Aorta (tissue), 5 donors: ENCODE data around the gene LSP1. TPM values are rescaled to one million over a fixed set of nuclear protein-coding genes. Genes with fewer than 3 reads are reported as not detected.
A peak's percentile ranks its signal among the peaks of the same experiment; 100 is the strongest.

Experiments used
- ATAC-seq: fragments of 200-7000 bp; cut with Tn5 transposase; one replicate; pipeline ENCODE4 v1.9.1; 2022; ENCODE audit warnings: moderate library complexity; ENCODE audit not compliant: low FRiP score
- DNase-seq, 2 donors: peaks; one replicate each; pipeline ENCODE4 v3.0.0-alpha.2; 2020
- H3K27ac ChIP-seq, 2 donors: one replicate each; pipeline ENCODE4 v1.5.1; 2013; ENCODE audit warnings: low read length in 2 of 2, mild to moderate bottlenecking in 2 of 2, moderate library complexity in 2 of 2, control low read depth in 1 of 2, inconsistent platforms in 1 of 2, low read depth in 1 of 2
- H3K27me3 ChIP-seq, 2 donors: one replicate each; pipeline ENCODE4 v1.6.1; 2013; ENCODE audit warnings: control low read depth in 1 of 2, low read length in 1 of 2, mild to moderate bottlenecking in 1 of 2, moderate library complexity in 1 of 2; ENCODE audit not compliant: insufficient read depth in 2 of 2, control insufficient read depth in 1 of 2
- H3K36me3 ChIP-seq, 2 donors: one replicate each; pipeline ENCODE4 v1.6.1; 2013; ENCODE audit warnings: control low read depth in 1 of 2, low read length in 1 of 2, mild to moderate bottlenecking in 1 of 2; ENCODE audit not compliant: insufficient read depth in 2 of 2, control insufficient read depth in 1 of 2
- H3K4me1 ChIP-seq, 2 donors: one replicate each; pipeline ENCODE4 v1.6.1; 2013; ENCODE audit warnings: low read length in 2 of 2, control low read depth in 1 of 2, mild to moderate bottlenecking in 1 of 2, moderate library complexity in 1 of 2; ENCODE audit not compliant: insufficient read depth in 2 of 2, control insufficient read depth in 1 of 2
- H3K4me3 ChIP-seq, 2 donors: one replicate each; pipeline ENCODE4 v1.5.1; 2013; ENCODE audit warnings: low read length in 2 of 2, control low read depth in 1 of 2, mild to moderate bottlenecking in 1 of 2
- H3K9me3 ChIP-seq: one replicate; pipeline ENCODE4 v1.6.1; 2013; ENCODE audit warnings: mild to moderate bottlenecking, low read length; ENCODE audit not compliant: control insufficient read depth
- WGBS, 2 donors: extraction: QIAGEN DNeasy Blood & Tissue Kit; methylation state at CpG; one replicate each; pipeline ENCODE4 v1.1.7; 2013; 5-methylcytosine and 5-hydroxymethylcytosine counted together
- intact Hi-C, 2 donors: fragments of 100-400 bp; cut with DNase I; formaldehyde crosslinking; loops; one replicate each; pipeline versions ENCODE4 v1.14.2 to v1.15.0; 2022
- polyA plus RNA-seq, 2 donors: library from polyadenylated mRNA; stranded (reverse); fragments of 200-250 nt; gene quantifications; one replicate each; pipeline ENCODE4 v1.2.3, GENCODE V29; 2013
- total RNA-seq, 2 donors: library from RNA; stranded (reverse); fragmentation: NEBNext Ultra II Directional; extraction: Animal tissue kit (Norgen Biotek cat#: 25700); gene quantifications; one replicate each; pipeline ENCODE4 v1.2.1, GENCODE V29; 2021
- donor health status: healthy with polysubstance abuse.
- donor health status: Bipolar disorder and iron deficiency.
- donor health status: DM: no; HTN: no; CAD: no.
- donor health status: DM: no; HTN: no; CAD: no.
- donor health status: DM: yes; HTN: yes; CAD: no.

LSP1 gene
- total and polyA plus RNA-seq, 4 donors = 12.0 to 128 (median 42.8) TPM

GRCh38 chr11:1887451-1888346, 34.8 kb downstream of the LSP1 start:
- intact Hi-C loops = no loop called here
- Histone ChIP-seq H3K9me3 (no peaks in the 10 kb centered on the region), H3K4me3 (no peak overlapping the region), H3K4me1 (no peaks in the 10 kb centered on the region), H3K27me3 (no peaks in the 10 kb centered on the region), H3K36me3 (no peaks in the 10 kb centered on the region), H3K27ac (no peak overlapping the region)
- DNase-seq = peak in 1 of 2 donors; percentile 67
- 87% methylated on average over 11 of the region's 11 CpGs for WGBS, 2 donors
- no peak for ATAC-seq

DNA sequence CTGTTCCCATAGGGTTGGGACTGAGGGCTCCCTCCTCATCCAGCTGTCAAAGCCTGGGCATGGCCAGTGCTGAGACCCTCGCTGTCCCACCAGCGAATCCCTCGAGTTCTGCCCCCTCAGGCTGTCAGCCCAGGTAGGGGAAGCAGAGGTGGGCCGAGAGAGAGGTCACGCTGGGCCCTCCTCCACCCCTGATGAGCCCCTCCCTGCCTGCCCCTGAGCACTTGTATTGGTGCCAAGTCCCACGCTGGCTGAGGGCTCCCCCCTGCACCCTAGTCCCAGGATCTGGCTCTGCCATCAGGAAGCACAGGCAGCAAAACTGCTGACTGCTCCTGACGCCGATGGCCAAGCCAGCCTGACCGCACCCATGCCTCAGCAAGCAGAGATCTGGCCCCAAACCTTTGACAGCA, 35.5 kb downstream of the LSP1 start:
- no peak for ATAC-seq

DNA sequence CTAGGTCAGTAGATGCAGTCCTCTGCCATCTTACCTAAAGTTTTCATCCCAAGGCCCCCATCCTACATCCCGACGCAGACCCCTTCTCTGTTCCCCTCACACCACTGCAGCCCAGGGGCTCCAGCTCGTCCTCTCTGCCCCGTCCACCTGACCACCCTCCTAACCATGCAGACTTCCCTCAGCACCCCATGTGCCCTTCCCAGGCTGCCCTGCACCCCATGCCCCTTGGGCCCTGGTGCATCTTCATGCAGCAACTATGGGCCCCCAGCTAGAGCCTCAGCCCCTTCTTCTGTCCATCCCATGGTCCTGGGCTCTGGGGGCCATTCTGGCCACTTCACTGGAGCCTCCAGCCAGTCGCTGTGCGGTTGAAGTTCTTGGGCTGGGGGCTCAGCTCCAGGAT, 35.9 kb downstream of the LSP1 start:
- WGBS, 2 donors = 89 to 93% methylated on average over 6 of the region's 6 CpGs
- no peak overlapping the region for H3K4me3 ChIP-seq
- DNase-seq (peak in 1 of 2 donors; percentile 74), ATAC-seq (no peak)
- H3K4me1 ChIP-seq = no peaks in the 10 kb centered on the region
- H3K27me3 ChIP-seq = no peaks in the 10 kb centered on the region
- H3K36me3 ChIP-seq = no peaks in the 10 kb centered on the region
- intact Hi-C loops = no loop called here
- H3K9me3 ChIP-seq = no peaks in the 10 kb centered on the region
- H3K27ac ChIP-seq = no peak overlapping the region

More for the DNA sequence above, 35.5 kb downstream of the LSP1 start:
- DNase-seq = peak in 1 of 2 donors; percentile 55
- WGBS, 2 donors = 80 to 82% methylated on average over 9 of the region's 9 CpGs
- no peaks in the 10 kb centered on the region for H3K27me3 ChIP-seq
- no peak overlapping the region for H3K27ac ChIP-seq
- intact Hi-C loops = no loop called here
- H3K9me3 ChIP-seq = no peaks in the 10 kb centered on the region
- no peaks in the 10 kb centered on the region for H3K36me3 ChIP-seq
- no peaks in the 10 kb centered on the region for H3K4me1 ChIP-seq
- no peak overlapping the region for H3K4me3 ChIP-seq

DNA sequence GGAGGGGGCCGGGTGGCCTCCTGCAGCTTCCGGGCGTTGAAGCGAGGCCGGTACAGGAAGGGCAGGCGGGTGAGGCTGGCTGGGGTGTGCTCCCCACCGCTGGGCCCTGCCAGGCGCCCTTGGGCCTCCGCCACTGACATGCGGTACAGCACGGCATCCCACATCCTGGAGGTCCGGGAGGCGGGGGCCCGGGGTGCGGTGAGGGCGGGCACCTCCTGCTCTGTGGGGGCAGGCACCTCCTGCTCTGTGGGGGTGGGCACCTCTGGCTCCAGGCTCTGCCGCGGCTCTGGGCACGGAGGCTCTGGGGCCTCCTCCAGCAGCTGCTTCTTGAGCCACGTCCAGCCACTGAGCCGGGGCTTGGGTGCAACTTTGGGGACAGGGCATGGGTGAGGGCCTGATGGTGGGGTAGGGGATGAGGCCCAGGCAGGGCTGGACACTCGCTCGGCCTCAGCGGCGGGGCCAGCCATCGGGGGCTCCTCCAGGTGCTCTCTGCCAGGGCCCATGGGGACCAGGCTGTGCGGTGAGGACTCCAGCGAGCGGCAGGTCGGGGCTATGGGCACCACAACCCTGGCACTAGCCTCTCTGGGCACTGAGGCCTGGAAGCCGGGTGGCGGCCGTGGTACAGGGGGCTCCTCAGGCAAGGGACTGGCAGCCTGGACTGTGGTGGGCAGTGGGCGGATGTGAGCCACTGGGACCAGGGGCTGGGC, 36.5 kb downstream of the LSP1 start:
- H3K4me3 ChIP-seq = no peak overlapping the region
- H3K4me1 ChIP-seq = no peaks in the 10 kb centered on the region
- peak in 1 of 2 donors; percentile 78 for DNase-seq
- no peak overlapping the region for H3K27ac ChIP-seq
- intact Hi-C loops = no loop called here
- ATAC-seq = peak; percentile 21
- no peaks in the 10 kb centered on the region for H3K36me3 ChIP-seq
- no peaks in the 10 kb centered on the region for H3K9me3 ChIP-seq
- WGBS, 2 donors = 87 to 88% methylated on average over 33 to 34 of the region's 34 CpGs
- no peaks in the 10 kb centered on the region for H3K27me3 ChIP-seq

DNA sequence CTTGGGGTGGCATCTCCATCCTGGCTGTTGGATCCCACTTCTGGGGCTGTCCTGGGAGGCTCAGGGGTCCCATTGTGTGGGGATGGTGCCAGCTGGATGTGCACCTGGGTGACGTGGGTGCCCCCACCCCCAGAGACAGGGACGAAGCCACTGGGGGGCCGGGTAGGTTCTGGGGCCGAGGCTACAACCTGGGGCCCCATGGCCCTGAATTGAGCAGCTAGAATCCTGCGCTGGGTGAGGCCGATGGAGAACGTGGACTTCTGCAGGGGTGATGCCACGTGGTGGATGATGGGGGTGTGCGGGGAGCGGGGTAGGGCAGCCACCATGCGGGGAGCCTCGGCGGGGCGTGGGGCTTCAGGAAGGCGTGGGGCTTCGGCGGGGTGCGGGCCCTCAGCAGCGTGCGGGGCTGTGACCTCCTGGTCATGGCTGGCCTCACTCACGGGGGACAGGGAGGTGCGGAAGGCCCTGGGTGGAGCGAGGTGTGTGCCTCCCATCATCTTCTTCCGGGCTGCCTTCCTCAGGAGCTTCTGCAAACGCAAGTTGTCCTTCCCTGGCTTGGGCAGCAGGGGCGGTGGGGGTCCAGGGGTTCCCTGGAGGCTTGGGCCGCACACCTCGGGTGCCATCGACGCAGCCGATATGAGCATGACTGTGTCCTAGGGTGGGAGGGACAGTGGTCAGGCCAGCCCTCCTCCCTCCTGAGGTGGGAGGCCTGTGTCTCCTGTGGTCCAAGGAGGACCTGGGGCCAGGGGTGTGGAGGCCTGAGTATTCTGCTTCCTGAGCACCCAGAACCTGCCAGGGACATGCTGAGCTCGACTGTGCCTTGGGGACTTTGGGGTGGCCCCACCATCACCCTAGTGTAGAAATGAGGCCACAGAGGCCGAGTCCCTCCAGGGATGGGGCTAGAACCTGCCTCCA, 37.3 kb downstream of the LSP1 start:
- Histone ChIP-seq H3K36me3 (no peaks in the 10 kb centered on the region), H3K4me1 (no peaks in the 10 kb centered on the region), H3K27me3 (no peaks in the 10 kb centered on the region), H3K9me3 (no peaks in the 10 kb centered on the region), H3K4me3 (no peak overlapping the region), H3K27ac (no peak overlapping the region)
- WGBS, 2 donors = 93 to 95% methylated on average over 32 to 33 of the region's 33 CpGs
- peak in 1 of 2 donors; percentile 57 for DNase-seq
- intact Hi-C loops = no loop called here
- peak; percentile 9 for ATAC-seq

GRCh38 chr11:1890856-1891830, 38.3 kb downstream of the LSP1 start:
- ATAC-seq = peak; percentile 36
- DNase-seq = no peak
- no peaks in the 10 kb centered on the region for H3K36me3 ChIP-seq
- no peak overlapping the region for H3K27ac ChIP-seq
- intact Hi-C loops = no loop called here
- 75 to 78% methylated on average over 33 to 34 of the region's 34 CpGs for WGBS, 2 donors
- H3K4me1 ChIP-seq = no peaks in the 10 kb centered on the region
- no peaks in the 10 kb centered on the region for H3K27me3 ChIP-seq
- H3K4me3 ChIP-seq = no peak overlapping the region
- no peaks in the 10 kb centered on the region for H3K9me3 ChIP-seq

DNA sequence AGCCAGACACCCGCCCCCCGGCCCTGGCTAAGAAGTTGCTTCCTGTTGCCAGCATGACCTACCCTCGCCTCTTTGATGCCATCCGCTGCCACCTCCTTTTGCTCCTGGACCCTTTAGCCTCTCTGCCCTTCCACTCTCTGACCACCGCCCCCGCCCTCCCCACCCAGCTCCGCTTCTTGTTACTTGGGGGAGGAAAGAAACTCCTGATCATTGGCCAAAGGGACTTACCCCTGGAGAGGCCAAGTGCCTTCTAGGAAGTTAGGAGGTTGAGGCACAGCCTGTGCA, 38.9 kb downstream of the LSP1 start, which contains the start of gene PRR33:
TSS of gene PRR33 (minus strand) at position 65 of the 285 bp plus-strand sequence. CDS start 1,311 bp downstream, outside the sequence.
- no peak within 1 kb of the TSS for H3K4me3 ChIP-seq

More for the DNA sequence above, 38.9 kb downstream of the LSP1 start, which contains the start of gene PRR33:
- ATAC-seq (no peak), DNase-seq (no peak)
- Histone ChIP-seq H3K27me3 (no peaks in the 10 kb centered on the region), H3K4me1 (no peaks in the 10 kb centered on the region), H3K27ac (no peak within 1 kb of the TSS), H3K9me3 (no peaks in the 10 kb centered on the region), H3K36me3 (no peaks in the 10 kb centered on the region)
- intact Hi-C loops = no loop called here
- whole genome bisulfite sequencing, 2 donors = 70 to 79% methylated on average over 7 of the region's 7 CpGs
